ENCODE measurements around the gene IL4. TPM values are rescaled to one million over a fixed set of nuclear protein-coding genes. Genes with fewer than 3 reads are reported as not detected.

Gene IL4
- total RNA-seq, 1 experiment from 2014 or later, result not detected

DNA sequence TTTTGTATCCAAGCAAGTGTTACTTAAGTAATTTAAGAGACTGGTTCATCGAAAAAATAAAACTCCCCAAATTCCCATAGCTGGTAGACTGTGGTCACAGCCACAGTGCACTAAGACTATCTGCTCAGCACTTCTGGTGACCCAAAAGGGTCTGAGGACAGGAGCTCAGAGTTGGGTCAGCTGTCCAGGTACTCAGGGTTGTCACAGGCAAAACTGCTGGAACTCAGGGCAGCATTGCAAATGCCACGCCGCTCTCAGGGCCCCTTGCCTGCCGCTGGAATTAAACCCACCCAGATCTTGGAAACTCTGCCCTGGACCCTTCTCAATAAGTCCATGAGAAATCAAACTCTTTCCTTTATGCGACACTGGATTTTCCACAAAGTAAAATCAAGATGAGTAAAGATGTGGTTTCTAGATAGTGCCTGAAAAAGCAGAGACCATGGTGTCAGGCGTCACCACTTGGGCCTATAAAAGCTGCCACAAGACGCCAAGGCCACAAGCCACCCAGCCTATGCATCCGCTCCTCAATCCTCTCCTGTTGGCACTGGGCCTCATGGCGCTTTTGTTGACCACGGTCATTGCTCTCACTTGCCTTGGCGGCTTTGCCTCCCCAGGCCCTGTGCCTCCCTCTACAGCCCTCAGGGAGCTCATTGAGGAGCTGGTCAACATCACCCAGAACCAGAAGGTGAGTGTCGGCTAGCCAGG is 16.0 kb upstream of the IL4 start, which contains the start of gene IL13:
TSS of gene IL13 (plus strand) at position 498 of the 705 bp plus-strand sequence. CDS start at position 512, 14 bp downstream.
- no peak for DNase-seq (ENCODE audit: low read depth)

DNA sequence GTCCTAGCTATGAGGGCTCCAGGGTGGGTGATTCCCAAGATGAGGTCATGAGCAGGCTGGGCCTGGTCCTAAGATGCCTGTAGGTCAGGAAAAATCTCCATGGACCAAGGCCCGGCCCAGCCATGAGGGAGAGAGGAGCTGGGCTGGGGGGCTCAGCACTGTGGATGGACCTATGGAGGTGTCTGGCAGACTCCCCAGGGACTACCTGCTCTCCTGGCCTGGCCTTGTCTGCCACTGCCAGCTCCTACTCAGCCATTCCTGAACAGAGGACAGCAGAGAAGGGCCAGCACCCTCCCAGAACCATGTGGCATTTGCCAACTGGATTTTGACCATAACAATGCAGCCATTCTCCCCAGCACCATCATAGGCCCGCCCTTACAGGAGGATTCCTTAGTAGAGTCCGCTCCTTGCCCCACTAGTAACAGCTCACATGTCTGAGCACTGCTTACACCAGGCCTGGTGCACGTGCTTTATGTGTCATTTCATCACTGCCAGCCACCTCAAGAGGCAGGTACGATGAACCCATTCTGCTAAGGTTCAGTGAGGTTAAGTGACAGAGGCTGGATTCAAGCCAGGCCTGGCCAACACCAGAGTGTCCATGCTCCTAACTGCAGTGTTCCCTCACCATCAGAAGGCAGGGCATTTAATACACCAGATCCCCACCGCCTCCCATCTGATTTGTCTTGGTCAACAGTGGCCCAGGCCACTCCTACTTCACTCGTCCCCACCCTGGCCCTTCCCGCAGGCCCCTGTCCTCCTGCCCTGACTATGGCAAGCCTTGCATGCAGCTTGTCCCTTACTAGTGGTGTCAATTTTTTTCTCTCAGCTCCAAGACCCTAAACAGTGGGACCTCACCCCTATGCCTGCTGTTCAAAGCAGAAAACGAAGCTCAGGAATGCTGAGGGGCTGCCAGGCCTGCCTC is 15.1 kb upstream of the IL4 start:
- DNase-seq (ENCODE audit: low read depth), result no peak

DNA sequence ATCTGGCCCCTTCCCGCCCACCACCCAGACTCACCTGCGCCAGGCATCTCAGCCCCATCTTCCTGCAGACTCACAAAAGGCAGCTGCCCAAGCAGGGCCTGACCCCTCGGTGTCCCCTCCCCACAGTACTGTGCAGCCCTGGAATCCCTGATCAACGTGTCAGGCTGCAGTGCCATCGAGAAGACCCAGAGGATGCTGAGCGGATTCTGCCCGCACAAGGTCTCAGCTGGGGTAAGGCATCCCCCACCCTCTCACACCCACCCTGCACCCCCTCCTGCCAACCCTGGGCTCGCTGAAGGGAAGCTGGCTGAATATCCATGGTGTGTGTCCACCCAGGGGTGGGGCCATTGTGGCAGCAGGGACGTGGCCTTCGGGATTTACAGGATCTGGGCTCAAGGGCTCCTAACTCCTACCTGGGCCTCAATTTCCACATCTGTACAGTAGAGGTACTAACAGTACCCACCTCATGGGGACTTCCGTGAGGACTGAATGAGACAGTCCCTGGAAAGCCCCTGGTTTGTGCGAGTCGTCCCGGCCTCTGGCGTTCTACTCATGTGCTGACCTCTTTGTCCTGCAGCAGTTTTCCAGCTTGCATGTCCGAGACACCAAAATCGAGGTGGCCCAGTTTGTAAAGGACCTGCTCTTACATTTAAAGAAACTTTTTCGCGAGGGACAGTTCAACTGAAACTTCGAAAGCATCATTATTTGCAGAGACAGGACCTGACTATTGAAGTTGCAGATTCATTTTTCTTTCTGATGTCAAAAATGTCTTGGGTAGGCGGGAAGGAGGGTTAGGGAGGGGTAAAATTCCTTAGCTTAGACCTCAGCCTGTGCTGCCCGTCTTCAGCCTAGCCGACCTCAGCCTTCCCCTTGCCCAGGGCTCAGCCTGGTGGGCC is 13.9 kb upstream of the IL4 start:
- no peak for DNase-seq (ENCODE audit: low read depth)

DNA sequence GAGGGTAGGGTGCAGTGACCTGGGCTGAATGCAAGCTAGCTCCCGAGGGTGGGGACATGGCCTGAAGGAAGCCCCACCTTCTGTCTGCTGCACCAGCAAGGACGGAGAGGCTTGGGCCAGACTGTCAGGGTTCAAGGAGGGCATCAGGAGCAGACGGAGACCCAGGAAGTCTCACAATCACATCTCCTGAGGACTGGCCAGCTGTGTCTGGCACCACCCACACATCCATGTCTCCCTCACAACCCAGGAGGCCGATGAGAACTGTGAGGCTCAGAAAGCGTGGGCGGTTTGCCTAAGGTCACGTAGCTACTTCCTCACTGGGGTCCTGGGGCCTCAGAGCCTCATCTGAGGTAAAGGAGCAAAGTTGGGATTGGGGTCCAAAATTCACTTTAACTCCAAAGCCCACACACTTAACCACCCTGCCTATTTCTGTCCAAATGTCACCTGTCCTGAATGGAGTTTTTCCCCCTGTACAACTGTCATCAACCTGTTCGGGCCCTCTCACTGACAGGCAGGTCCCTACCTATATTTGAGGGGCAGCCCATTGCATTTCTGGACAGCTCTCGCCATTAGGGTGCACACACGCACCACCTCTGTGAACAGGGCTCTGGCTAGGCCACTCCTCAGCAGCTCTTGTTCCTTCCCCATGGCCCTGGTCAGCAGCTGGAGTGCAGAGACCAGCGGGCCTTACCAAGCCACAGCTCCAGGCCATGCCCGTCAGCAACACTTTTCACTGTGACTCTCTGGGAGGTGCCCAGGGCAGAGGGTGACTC is 12.4 kb upstream of the IL4 start:
- no peak for DNase-seq (ENCODE audit: low read depth)

DNA sequence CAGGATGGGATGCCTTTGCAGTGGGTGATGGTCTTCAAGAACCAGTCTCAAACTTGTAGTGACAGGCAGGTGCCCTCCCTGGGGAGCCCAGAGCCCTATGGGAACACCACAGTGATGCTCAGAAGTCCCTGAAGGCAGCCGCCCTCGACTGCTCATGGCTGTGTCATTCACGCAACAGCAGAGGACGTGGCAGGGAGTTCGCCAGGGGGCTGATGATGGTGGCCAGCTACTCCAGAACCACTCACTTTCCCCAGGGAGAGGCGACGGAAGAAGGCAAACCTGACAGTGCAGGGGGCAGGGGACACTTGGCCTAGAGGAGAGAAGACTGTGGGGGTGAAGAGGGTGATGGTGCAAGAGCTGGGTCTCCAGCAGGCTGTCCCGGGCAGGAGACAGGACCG is 11.8 kb upstream of the IL4 start:
- DNase-seq (ENCODE audit: low read depth), result no peak

DNA sequence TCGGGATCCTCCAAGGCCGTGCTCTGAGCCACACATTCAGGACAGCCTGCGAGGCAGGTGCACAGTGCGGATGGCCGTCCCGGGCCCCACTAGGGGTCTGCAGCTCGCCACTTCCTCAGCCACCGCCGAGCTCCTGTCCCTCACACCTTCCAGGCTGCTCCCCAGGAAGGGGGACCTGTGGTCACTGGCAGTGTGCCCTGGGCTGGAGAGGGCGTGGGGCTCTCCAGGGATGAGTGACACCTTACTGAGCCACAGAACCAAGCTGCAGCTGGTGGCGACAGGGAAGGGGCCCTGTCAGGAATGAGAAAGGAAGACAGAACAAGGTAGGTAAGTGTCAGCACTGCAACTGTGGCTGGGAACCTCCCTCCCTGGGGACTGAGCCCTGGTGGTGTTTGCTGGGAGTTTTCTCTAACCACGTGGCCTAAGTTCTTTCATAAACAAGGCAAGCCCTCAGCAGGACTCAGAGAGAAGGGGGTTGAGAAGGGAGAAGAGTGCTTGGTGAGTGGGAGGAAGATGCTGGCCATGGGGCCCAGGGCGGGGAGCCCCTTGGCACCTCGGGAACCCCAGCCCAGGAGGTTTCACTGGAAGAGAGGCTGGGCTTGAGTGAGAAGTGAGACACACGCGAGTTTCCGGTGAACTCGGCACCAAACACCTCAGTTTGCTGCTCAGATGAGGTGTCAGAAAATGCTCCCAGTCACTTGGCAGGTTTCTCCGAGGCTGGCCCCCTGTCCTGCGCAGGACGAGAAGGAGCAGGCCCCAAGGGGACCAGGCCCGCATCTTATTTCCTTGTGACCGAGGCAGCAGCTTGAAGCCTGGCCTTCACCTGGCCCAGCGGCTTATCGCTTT is 10.6 kb upstream of the IL4 start:
- DNase-seq (ENCODE audit: low read depth), result no peak

DNA sequence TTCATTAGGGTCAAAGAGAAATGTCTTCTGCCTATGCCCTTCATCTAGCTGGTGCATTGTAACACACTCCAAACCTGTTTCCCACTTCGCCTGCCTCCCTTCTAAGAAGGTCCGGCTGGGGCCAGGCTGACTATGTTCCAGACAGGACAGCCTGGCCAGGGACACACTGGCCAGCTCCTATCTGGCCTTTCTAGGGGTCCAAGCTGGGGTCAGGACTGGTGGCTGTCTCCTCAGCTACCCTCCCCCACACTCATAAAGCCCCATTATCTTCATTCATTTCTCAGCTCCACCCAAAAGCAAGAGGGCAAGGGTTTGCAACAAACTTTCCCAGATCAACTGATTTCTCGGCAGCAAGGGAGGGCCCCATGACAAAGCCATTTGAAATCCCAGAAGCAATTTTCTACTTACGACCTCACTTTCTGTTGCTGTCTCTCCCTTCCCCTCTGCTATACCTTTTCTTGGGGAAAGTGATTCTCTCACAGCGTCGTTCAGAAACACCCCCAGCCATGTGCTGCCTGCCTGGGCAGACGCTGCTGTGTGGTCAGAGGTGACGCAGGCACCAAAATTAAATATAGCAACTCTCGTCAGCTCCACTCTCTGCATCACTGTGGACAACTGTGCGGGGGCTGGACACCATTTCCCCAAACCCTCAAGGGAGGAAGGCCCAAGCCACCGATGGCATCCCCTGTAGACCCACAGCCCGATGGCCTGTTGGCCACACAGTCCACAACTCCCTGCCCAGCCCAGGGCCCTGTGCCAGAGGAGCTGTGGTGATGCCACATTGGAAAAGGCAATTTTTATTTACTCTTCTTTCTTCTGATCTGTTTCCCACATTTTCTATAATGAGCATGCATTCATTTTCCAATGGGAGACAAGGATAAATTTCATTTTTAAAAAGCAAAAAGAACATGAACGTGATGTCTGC is 9.8 kb upstream of the IL4 start:
- DNase-seq (ENCODE audit: low read depth), result no peak

DNA sequence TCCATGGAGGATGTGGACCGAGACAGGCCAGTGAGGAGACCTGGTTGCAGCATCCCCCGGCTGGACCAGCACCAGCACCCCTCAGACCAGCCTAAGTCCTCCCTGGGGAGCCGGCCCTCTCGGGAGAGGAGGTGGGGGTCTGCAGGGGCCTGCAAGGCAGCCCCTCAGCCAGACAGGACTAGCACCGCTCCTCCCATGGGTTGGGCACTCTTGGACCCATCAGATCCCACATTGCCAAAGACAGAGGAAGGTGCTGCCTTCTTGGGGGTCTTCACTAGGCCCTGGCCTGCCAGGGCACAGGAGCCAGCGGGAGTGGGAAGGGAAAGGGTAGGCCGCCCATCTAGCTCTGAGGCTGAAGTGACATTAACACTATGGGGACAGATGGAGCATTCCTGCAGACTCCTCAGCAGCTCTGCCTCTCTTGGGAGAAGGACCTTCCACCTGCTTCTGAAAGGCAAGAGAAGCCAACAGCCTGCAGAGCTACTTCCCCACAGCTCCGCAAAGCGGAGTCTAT is 9.0 kb upstream of the IL4 start:
- no peak for DNase-seq (ENCODE audit: low read depth)

DNA sequence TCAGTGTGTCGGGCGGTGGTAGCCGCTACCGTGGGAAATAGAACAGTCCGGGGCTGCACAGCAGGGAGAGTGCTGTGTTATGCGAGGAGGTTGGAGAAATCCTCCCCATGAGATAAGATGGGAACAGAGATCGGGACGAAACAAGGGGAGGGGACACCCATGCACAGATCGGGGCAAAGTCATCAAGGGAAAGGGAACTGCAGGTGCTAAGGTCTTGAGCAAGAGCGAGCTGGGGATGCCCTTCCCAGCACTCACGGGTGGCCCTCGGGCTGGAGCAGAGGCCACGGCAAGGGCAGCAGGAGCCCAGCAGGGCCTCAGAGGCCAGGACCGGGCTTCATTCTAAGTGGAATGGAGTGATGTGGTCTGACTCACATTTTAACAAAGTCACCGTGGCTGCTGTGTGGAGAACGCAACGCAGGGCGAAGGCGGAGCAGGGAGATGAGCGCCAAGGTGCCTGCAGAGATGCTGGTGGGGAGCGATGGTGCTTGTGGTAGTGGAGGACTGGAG is 8.2 kb upstream of the IL4 start:
- DNase-seq (ENCODE audit: low read depth), result no peak

DNA sequence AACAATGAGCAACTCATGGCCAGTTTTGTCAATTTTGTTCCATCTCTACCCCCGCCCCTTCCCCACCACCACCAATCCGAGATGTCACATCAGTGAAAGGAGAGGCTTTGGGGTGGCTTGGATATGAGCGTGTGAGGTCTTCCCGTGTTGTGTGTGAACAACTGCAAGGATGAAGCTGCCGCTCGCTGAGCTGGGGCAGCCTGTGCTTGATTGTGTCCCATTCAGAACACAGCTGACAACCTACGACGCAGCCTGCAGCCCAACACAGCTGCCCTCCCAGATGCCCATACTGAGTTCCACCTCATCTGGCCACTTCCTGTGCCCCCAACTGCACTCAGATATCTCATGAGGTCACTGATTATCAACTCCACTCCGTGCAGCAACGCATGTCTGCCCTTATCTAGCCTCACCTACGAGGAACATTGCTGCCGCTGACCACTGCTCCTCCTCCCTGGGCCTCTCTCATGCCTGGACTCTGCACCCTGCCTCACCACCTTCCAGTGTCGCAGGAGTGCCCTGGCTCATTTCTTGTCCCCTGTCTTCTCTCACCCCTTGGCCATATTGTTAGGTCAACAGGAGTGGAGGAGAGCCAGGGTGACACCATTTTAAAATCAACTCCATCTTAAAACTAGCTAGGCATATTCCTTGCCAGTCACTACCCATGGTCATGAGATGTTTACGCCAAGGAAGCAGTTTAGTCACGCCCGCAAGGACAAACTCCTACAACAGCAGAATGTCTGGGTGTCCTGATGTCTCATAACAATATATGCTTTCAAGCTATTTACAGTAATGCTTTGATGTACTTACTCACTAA is 7.3 kb upstream of the IL4 start:
- no peak for DNase-seq (ENCODE audit: low read depth)

DNA sequence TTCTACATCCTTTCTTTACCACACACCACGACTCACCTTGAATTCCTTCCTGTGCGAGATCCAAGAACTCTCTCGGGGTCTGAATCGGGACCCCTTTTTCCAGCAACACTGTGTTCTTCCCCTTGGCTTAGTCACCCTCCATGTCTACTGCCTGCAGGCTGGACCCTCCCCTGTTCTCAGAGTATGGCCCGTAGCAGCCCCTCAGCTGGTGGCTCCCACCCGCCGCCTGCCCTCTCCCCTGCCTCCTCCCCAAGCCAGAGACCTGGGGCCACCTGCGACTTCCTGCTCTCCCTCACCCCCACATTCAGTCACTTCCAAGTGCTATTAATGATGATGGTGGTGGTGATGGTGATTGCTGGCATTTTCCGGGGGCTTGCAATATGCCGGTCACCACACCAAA is 6.5 kb upstream of the IL4 start:
- DNase-seq (ENCODE audit: low read depth), result no peak

DNA sequence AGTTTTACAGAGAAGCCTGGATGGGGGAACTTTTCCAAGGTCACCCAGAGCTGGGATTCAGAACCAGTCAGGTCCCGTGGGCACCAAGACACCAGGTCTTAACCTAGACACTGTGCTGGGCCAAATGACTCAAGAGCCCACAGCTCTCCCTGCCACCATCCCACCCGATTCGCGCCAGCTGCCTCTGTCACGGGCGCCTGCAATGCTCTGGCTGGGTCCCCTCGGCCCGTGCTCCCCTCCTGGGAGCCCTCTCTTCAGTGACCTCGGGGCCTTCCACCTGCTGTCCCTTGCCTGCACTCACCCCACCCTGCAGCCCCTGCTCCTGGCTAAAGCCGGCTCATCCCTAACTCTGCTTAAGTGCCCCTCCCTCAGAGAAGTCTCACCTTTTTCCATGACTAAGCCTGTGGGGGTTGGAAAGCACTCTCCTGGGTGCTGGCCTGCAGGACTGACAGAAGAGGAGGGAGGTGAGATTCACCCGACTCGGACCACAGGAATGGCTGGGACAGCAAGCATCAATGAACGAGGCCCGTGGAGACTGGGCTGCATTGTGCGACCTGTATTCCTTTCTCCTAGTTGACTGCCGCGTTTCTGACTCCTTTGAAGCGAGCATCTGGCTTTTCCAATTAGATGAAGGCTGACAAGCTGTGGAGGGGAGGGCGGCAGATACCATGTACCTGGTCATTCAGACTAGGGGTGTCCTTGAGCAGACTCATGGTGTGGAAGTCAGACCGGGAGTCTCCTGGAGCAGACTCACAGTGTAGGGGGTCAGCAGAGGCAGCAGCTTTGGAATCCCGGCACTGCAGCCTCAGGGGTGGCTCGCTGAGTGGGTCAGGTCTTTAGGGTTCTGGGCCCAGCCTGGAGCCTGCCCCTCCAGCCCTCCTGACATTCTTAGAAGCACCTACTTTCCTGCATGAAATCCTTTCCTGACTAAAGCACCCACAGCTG is 5.8 kb upstream of the IL4 start:
- no peak for DNase-seq (ENCODE audit: low read depth)

DNA sequence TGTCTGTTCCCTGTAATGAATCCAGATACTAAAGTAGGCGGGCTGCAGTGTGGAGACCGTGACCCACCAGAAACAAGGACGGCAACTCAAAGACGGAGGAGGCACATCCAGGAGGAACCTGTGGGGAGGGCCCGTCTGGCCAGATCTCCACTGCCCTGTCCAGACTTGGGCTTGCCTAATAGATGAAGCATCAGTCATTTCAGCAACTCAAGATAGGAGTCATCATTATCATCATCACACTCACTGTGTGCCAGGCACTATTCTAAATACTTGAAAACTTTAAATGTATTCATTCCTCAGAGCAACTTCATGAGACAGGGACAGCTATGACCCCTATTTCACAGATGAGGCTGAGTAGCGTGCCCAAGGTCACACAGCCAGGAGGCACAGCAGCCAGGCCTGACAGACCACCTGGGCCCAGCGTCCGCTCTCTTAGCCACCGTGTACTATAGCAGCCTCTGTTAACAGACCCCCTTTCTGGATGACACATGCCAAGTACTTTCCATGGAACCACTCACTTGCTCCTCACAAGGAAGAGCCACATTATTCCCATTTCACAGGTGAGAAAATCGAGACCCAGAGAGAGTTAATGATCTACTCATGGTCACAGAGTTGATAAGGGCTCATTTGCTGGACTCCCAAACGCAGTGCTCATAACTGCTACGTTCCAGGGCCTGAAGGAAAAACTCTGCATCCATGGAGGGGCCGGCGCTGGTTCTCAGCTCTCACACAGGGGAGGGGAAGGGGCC is 4.9 kb upstream of the IL4 start:
- no peak for DNase-seq (ENCODE audit: low read depth)

DNA sequence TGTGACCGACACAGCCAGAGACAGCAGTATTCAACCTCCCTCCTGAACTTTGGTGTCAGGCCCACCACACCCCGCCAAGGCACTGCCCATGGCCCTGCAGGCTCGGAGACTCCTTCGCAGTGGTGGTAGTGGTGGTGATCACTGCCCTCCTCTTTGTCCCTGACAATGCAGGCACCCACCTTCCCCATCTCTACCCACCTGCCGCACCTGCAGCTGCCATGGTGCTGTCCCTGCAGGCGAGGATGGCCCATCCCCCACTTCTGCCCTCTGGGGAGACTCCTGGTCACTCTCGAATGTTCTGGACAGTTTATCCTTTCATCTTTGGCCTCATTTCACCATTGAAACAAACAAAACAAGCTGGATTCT is 4.4 kb upstream of the IL4 start:
- DNase-seq (ENCODE audit: low read depth), result no peak

Measured in HT1080 (cell line).